Retina (tissue), 1 donor: ENCODE data around the gene FUBP3.

Experiments
- DNase-seq: peaks from one replicate; pipeline ENCODE4 v3.0.0-alpha.2; 2016

FUBP3 gene

GRCh38 chr9:130607640-130608420 is 28.5 kb downstream of the FUBP3 start:
- no peak for DNase-seq

- DNase-seq = no peak
Observed at GRCh38 chr9:130608554-130609134, 29.3 kb downstream of the FUBP3 start.

- DNase-seq = no peak
Observed at GRCh38 chr9:130609163-130609562, 29.8 kb downstream of the FUBP3 start.

- DNase-seq = no peak
Observed at GRCh38 chr9:130610862-130611707, 31.7 kb downstream of the FUBP3 start.

GRCh38 chr9:130616451-130616850 is 37.1 kb downstream of the FUBP3 start:
- no peak for DNase-seq

GRCh38 chr9:130623466-130623865 is 44.1 kb downstream of the FUBP3 start:
- DNase-seq = no peak

GRCh38 chr9:130624154-130624553 is 44.8 kb downstream of the FUBP3 start:
- DNase-seq = no peak

GRCh38 chr9:130626249-130626996 is 47.0 kb downstream of the FUBP3 start:
- no peak for DNase-seq

- DNase-seq = no peak
Observed at GRCh38 chr9:130627051-130627450, 47.7 kb downstream of the FUBP3 start.

GRCh38 chr9:130627896-130628792 is 48.8 kb downstream of the FUBP3 start:
- DNase-seq = no peak

- DNase-seq = no peak
Observed at GRCh38 chr9:130629443-130630070, 50.2 kb downstream of the FUBP3 start.

- DNase-seq = no peak
Observed at GRCh38 chr9:130630071-130630450, 50.7 kb downstream of the FUBP3 start.

- DNase-seq = no peak
Observed at GRCh38 chr9:130630506-130631330, 51.3 kb downstream of the FUBP3 start.

- DNase-seq = no peak
Observed at GRCh38 chr9:130631331-130632080, 52.1 kb downstream of the FUBP3 start.

- DNase-seq = no peak
Observed at GRCh38 chr9:130632081-130632710, 52.8 kb downstream of the FUBP3 start.

- no peak for DNase-seq
Observed at GRCh38 chr9:130632841-130633240, 53.5 kb downstream of the FUBP3 start.

GRCh38 chr9:130633336-130634190 is 54.2 kb downstream of the FUBP3 start:
- DNase-seq = no peak

- no peak for DNase-seq
Observed at GRCh38 chr9:130634191-130634768, 54.9 kb downstream of the FUBP3 start.
